Muscle of leg (tissue), 16 donors: ENCODE results near the gene DAB2. TPM values are rescaled to one million over a fixed set of nuclear protein-coding genes. Genes with fewer than 3 reads are reported as not detected.
A peak's percentile ranks its signal among the peaks of the same experiment; 100 is the strongest.

ENCODE experiments used
- DNase-seq: peaks from one replicate; pipeline ENCODE4 v3.0.0; 2013
- H3K27ac ChIP-seq: one replicate; pipeline ENCODE4 v1.5.1; 2013; ENCODE audit warnings: mild to moderate bottlenecking, low read length, control low read depth
- H3K27me3 ChIP-seq: one replicate; pipeline ENCODE4 v1.6.1; 2013; ENCODE audit warnings: low read length; ENCODE audit not compliant: control insufficient read depth, insufficient read depth
- H3K36me3 ChIP-seq: one replicate; pipeline ENCODE4 v1.6.1; 2013; ENCODE audit warnings: low read length; ENCODE audit not compliant: control insufficient read depth, insufficient read depth
- H3K4me1 ChIP-seq: one replicate; pipeline ENCODE4 v1.6.1; 2013; ENCODE audit warnings: low read length; ENCODE audit not compliant: control insufficient read depth, insufficient read depth
- H3K4me3 ChIP-seq: one replicate; pipeline ENCODE4 v1.5.1; 2013; ENCODE audit warnings: low read length, control low read depth
- H3K9me3 ChIP-seq: replicated peaks from 2 replicates; pipeline ENCODE4 v1.6.1; 2013; ENCODE audit warnings: low read depth, low read length; ENCODE audit not compliant: control insufficient read depth
- WGBS: methylation state at CpG from one replicate; pipeline ENCODE4 v1.1.5; 2013; ENCODE audit warnings: missing lambda C conversion rate; ENCODE audit not compliant: insufficient coverage; 5-methylcytosine and 5-hydroxymethylcytosine counted together
- long read RNA-seq, 11 donors: transcript quantifications; one replicate each; lab custom pipeline, GENCODE V29; 2026
- polyA plus RNA-seq, 8 donors: library from polyadenylated mRNA; unstranded; fragments of 120-200 nt; gene quantifications; one replicate each; pipeline versions ENCODE4 v1.2.1 to v1.2.3, GENCODE V29; 2013; ENCODE audit warnings: inconsistent platforms in 1 of 8, low replicate concordance in 1 of 8; ENCODE audit not compliant: insufficient read length in 8 of 8, insufficient read depth in 1 of 8
- total RNA-seq: library from RNA; stranded (reverse); fragments of 120-200 nt; gene quantifications from one replicate; pipeline ENCODE4 v1.2.4, GENCODE V29; 2013

DAB2 gene
- total RNA-seq (79.7 TPM), polyA plus RNA-seq (100 to 1,000 TPM in 6 of 8 donors, 10 to 100 TPM in 2; 87.2 to 148 (median 107) TPM)
- long read RNA-seq, donor 1, full-length matches to known transcripts = 3 of 24 reads
- long read RNA-seq, donor 1, partial matches to known transcripts = 21 of 24 reads
- long read RNA-seq, donor 1, other reads (novel, unspliced or antisense) = 0 of 24 reads
- long read RNA-seq, donor 2, full-length matches to known transcripts = 2 of 2 reads
- long read RNA-seq, donor 2, partial matches to known transcripts = 0 of 2 reads
- long read RNA-seq, donor 2, other reads (novel, unspliced or antisense) = 0 of 2 reads
- long read RNA-seq, donor 3, full-length matches to known transcripts = 11 of 29 reads
- long read RNA-seq, donor 3, partial matches to known transcripts = 18 of 29 reads
- long read RNA-seq, donor 3, other reads (novel, unspliced or antisense) = 0 of 29 reads
- long read RNA-seq, donor 4, full-length matches to known transcripts = 4 of 16 reads
- long read RNA-seq, donor 4, partial matches to known transcripts = 12 of 16 reads
- long read RNA-seq, donor 4, other reads (novel, unspliced or antisense) = 0 of 16 reads
- long read RNA-seq, donor 5, full-length matches to known transcripts = 9 of 102 reads
- long read RNA-seq, donor 5, partial matches to known transcripts = 93 of 102 reads
- long read RNA-seq, donor 5, other reads (novel, unspliced or antisense) = 0 of 102 reads
- long read RNA-seq, donor 6, full-length matches to known transcripts = 6 of 47 reads
- long read RNA-seq, donor 6, partial matches to known transcripts = 41 of 47 reads
- long read RNA-seq, donor 6, other reads (novel, unspliced or antisense) = 0 of 47 reads
- long read RNA-seq, donor 7, partial matches to known transcripts = 32 of 33 reads
- long read RNA-seq, donor 7, other reads (novel, unspliced or antisense) = 0 of 33 reads
- long read RNA-seq, donor 8, full-length matches to known transcripts = 1 of 29 reads
- long read RNA-seq, donor 8, partial matches to known transcripts = 28 of 29 reads
- long read RNA-seq, donor 8, other reads (novel, unspliced or antisense) = 0 of 29 reads
- long read RNA-seq, donor 9, full-length matches to known transcripts = 1 of 58 reads
- long read RNA-seq, donor 9, partial matches to known transcripts = 57 of 58 reads
- long read RNA-seq, donor 9, other reads (novel, unspliced or antisense) = 0 of 58 reads
- long read RNA-seq, donor 10, full-length matches to known transcripts = 9 of 69 reads
- long read RNA-seq, donor 10, partial matches to known transcripts = 60 of 69 reads
- long read RNA-seq, donor 10, other reads (novel, unspliced or antisense) = 0 of 69 reads
- long read RNA-seq, donor 11, full-length matches to known transcripts = 4 of 43 reads
- long read RNA-seq, donor 11, partial matches to known transcripts = 39 of 43 reads
- long read RNA-seq, donor 11, other reads (novel, unspliced or antisense) = 0 of 43 reads

DNA sequence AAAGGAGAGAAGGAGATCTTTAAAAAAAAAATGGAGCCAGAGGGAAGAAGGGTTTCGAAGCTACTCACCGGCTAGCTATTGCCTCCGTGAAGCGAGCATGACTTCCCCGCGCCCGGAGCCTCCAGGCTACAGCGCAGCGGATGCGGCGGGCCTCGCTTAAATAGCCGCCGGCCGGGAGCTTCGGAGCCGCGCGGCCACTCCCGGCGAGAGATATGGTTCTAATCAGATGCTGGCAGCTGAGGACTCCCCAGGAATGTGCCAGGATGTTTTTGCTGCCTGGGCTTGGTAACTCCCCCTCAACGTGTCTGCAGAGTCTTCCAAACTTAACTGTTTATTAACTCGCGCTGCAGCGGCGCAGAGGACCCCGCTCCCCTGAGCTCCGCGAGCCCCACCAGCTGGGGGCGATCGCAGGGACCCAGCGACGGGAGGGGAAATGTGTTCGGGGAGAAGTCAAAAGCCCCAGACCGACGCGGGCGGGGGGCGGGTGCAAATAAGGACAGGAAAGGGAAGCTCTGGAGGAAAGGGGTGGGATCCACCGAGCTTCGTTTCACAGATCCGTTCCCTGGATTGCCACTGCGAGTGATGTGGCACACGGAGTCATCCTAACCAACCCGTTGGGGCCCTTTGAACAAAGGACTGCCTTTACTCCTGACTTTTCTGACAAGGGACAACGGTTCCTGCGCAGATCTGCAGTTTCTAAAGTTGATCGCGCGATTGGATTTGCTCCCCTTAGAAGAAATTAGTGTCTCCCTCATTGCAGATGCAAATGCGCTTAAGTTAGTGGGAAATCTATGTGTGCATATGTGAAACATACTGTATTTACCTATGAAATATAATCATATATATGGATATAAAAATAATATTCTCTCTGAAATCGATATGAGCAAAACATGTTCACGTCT lies at the start of gene DAB2:
DAB2 (minus strand) TSS at position 245 of the 902 bp plus-strand sequence. CDS start 30,660 bp downstream, outside the sequence.
- WGBS = 0% methylated on average over 44 of the region's 53 CpGs
- Histone ChIP-seq H3K9me3 (no peaks in the 10 kb centered on the region), H3K4me3 (peak within 1 kb of the TSS; percentile 77), H3K27ac (peak within 1 kb of the TSS; percentile 90), H3K4me1 (peaks cover 22% of the 10 kb centered on the region), H3K36me3 (no peaks in the 10 kb centered on the region), H3K27me3 (no peaks in the 10 kb centered on the region)
- peak; percentile 97 for DNase-seq

DNA sequence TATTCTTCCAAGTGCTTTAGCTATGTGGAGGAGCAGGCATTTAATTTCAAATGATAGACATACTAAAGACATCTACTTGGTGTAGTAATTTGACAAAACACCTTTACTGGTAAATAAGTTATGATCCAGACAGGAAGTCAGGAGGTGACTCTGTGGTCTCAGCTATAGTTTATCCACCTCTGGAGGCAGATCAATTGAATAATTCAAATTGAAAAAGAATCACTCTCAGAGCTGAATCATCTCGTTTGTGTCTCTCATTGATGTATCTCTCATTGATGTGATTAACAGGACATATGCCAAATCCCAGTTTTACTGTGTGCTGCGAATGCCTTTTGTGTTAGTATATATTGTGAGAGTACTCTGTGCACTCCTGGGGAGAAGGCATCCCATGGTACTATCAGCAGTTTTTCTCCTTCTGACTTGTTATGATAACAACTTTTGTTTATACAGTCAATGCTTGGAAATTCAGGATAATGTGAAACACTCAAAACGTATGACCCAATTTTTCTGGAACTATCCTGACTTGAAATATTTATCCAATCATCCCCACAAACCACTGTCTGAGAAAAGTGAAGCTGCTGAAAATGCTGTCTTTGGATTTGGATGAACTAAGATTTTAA lies 48.5 kb upstream of the DAB2 start:
- Histone ChIP-seq H3K36me3 (no peaks in the 10 kb centered on the region), H3K4me3 (no peak overlapping the region), H3K27me3 (no peaks in the 10 kb centered on the region), H3K4me1 (peaks cover 8% of the 10 kb centered on the region), H3K9me3 (no peaks in the 10 kb centered on the region), H3K27ac (no peak overlapping the region)
- 57% methylated on average over 1 of the region's 3 CpGs for WGBS
- DNase-seq = peak; percentile 58

- Histone ChIP-seq H3K27me3 (no peaks in the 10 kb centered on the region), H3K27ac (no peak overlapping the region), H3K36me3 (no peaks in the 10 kb centered on the region), H3K4me1 (peaks cover 6% of the 10 kb centered on the region), H3K9me3 (no peaks in the 10 kb centered on the region), H3K4me3 (no peak overlapping the region)
- DNase-seq = no peak
- WGBS = no CpG with 5 or more reads among the region's 3 CpGs
Observed at GRCh38 chr5:39471836-39472508, 47.2 kb upstream of the DAB2 start.

GRCh38 chr5:39470811-39471210 lies 46.0 kb upstream of the DAB2 start:
- Histone ChIP-seq H3K4me3 (no peak overlapping the region), H3K36me3 (no peaks in the 10 kb centered on the region), H3K27ac (no peak overlapping the region), H3K27me3 (no peaks in the 10 kb centered on the region), H3K4me1 (peaks cover 3% of the 10 kb centered on the region), H3K9me3 (no peaks in the 10 kb centered on the region)
- DNase-seq = no peak
- 96% methylated on average over 2 of the region's 2 CpGs for WGBS

DNA sequence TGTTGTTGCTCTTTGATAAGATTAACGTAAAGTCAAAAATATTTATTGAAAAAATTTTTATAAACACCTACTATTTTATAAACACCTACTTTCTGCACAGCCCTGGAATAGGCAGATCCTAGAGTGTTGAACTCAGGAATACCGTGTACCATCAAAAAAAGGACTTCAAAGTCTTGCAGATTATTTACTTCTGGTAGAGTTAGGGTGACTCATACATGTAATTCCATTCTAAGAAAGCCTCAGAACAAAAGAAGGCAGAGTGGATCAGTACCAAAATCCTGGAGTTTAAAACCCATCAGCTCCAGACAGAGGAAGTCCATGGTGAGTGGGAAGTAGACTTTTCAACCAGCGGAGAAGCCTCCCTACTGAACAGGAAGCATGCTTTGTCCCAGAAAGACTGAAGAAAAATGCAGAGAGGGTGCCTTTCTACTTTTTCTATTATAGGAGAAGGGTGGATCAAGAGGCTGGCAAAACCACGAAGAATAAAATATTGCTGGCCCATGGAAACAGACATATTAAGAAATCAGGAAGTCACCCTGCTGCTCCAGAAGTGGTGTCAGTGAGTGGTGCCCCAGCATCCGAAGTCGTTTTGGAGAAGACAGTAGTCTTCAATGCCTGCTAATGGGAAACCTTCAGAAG lies 45.1 kb upstream of the DAB2 start:
- no peaks in the 10 kb centered on the region for H3K36me3 ChIP-seq
- H3K4me1 ChIP-seq = peaks cover 1% of the 10 kb centered on the region
- peak; percentile 65 for DNase-seq
- no peak overlapping the region for H3K27ac ChIP-seq
- H3K9me3 ChIP-seq = no peaks in the 10 kb centered on the region
- no peaks in the 10 kb centered on the region for H3K27me3 ChIP-seq
- no peak overlapping the region for H3K4me3 ChIP-seq
- WGBS = 100% methylated on average over 3 of the region's 6 CpGs

DNA sequence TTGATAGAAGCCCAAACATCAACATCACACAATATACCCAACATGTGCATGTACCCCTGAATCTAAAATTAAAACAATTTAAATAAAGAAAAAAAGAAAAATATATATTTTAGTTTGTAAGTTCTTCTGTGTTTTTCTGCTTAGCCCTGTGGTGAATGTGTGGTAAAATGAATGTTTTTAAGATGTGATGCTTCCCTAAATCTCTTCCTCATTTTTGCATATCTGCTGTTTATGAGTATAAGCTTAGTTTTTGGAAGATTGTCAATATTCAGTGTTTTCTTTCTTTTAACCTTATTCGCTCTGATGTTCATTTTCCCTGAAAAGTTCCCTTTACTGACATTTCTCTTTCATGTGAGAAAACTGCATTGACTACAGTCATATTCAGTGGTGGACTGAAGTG lies 44.4 kb upstream of the DAB2 start:
- Histone ChIP-seq H3K9me3 (no peaks in the 10 kb centered on the region), H3K36me3 (no peaks in the 10 kb centered on the region), H3K4me3 (no peak overlapping the region), H3K27me3 (no peaks in the 10 kb centered on the region), H3K27ac (no peak overlapping the region), H3K4me1 (no peaks in the 10 kb centered on the region)
- peak; percentile 27 for DNase-seq
- no CpG with 5 or more reads among the region's 1 CpG for WGBS

DNA sequence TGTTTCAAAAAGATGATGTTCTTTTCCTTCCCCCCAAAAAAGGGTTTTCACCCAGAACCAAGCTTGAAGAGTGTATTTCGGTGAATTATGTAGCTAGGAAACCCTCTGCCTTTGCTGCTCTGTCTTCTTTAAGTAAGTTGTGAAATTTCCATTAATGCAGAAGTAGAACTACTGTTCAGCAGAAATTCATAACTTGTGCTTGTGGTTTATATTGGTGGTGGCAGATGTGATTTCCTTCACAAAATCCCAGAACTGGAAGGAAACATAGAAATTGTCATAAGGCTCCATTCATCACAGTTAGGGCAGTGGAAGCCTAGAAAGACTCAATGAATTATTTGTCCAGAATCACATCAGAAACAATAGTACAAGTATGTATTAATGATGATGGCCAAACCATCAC lies 42.1 kb upstream of the DAB2 start:
- Histone ChIP-seq H3K9me3 (no peaks in the 10 kb centered on the region), H3K27ac (peak overlapping the region; percentile 26), H3K4me3 (no peak overlapping the region), H3K36me3 (no peaks in the 10 kb centered on the region), H3K27me3 (no peaks in the 10 kb centered on the region), H3K4me1 (no peaks in the 10 kb centered on the region)
- DNase-seq = peak; percentile 69
- WGBS = no CpG with 5 or more reads among the region's 1 CpG

- no peak overlapping the region for H3K4me3 ChIP-seq
- no CpG with 5 or more reads among the region's 2 CpGs for WGBS
- H3K36me3 ChIP-seq = no peaks in the 10 kb centered on the region
- no peaks in the 10 kb centered on the region for H3K27me3 ChIP-seq
- DNase-seq = no peak
- no peaks in the 10 kb centered on the region for H3K4me1 ChIP-seq
- H3K9me3 ChIP-seq = no peaks in the 10 kb centered on the region
- H3K27ac ChIP-seq = no peak overlapping the region
Observed at GRCh38 chr5:39465843-39466242, 41.1 kb upstream of the DAB2 start.
